SHP77 treated with DMSO at 0.1 percent for 48 hours (cell line): ENCODE results near the gene DNAJA1.
"Not testable (repeated sequence)": the region's sequence is repeated elsewhere in the genome, so short reads cannot be mapped to it uniquely, and the experiment has no call there.

Experiments
- DNase-seq: peaks from one replicate; lab custom pipeline; 2025; lab: John Stamatoyannopoulos, UW

DNAJA1 gene

GRCh38 chr9:33024966-33025571, at the start of gene DNAJA1:
Gene DNAJA1, plus strand, starts transcription at chr9:33025273. Its CDS starts 1,212 bp downstream, at chr9:33026485.
- DNase-seq, result peak; percentile 34

- DNase-seq, result no peak
Measured at GRCh38 chr9:32978051-32978450, 47.0 kb upstream of the DNAJA1 start.

GRCh38 chr9:32986971-32987370, 38.1 kb upstream of the DNAJA1 start:
- no peak for DNase-seq

GRCh38 chr9:32989660-32990059, 35.4 kb upstream of the DNAJA1 start:
- DNase-seq, result no peak

- DNase-seq, result no peak
Measured at GRCh38 chr9:32991897-32992594, 33.0 kb upstream of the DNAJA1 start.

- no peak for DNase-seq
Measured at GRCh38 chr9:32992595-32993238, 32.4 kb upstream of the DNAJA1 start.

GRCh38 chr9:33000682-33001055, 24.4 kb upstream of the DNAJA1 start:
- not testable (repeated sequence) for DNase-seq

- not testable (repeated sequence) for DNase-seq
Measured at GRCh38 chr9:33005335-33005734, 19.7 kb upstream of the DNAJA1 start.

GRCh38 chr9:33007755-33008154, 17.3 kb upstream of the DNAJA1 start:
- DNase-seq, result no peak

GRCh38 chr9:33011831-33012230, 13.2 kb upstream of the DNAJA1 start:
- DNase-seq, result no peak

- no peak for DNase-seq
Measured at GRCh38 chr9:33012328-33013069, 12.6 kb upstream of the DNAJA1 start.

- DNase-seq, result no peak
Measured at GRCh38 chr9:33013962-33014664, 11.0 kb upstream of the DNAJA1 start.

- DNase-seq, result no peak
Measured at GRCh38 chr9:33014665-33015014, 10.4 kb upstream of the DNAJA1 start.

GRCh38 chr9:33017283-33018041, 7.6 kb upstream of the DNAJA1 start:
- DNase-seq, result no peak

GRCh38 chr9:33019797-33020196, 5.3 kb upstream of the DNAJA1 start:
- no peak for DNase-seq

- DNase-seq, result no peak
Measured at GRCh38 chr9:33022303-33022702, 2.8 kb upstream of the DNAJA1 start.

GRCh38 chr9:33022755-33023154, 2.3 kb upstream of the DNAJA1 start:
- no peak for DNase-seq

- no peak for DNase-seq
Measured at GRCh38 chr9:33023661-33024060, 1.4 kb upstream of the DNAJA1 start.

- DNase-seq, result no peak
Measured at GRCh38 chr9:33024126-33024965, 727 bp upstream of the DNAJA1 start.

- DNase-seq, result no peak
Measured at GRCh38 chr9:33025572-33026342, 684 bp downstream of the DNAJA1 start.
